GM19468 (cell line): ENCODE results near the gene NRARP.

Source experiments
- ATAC-seq: cut with Tn5 transposase; IDR thresholded peaks from one replicate; pipeline ENCODE4 v1.9.1; 2021; ENCODE audit warnings: mild to moderate bottlenecking, moderate library complexity, moderate number of reproducible peaks; ENCODE audit not compliant: unreplicated experiment; ENCODE audit errors: extremely low read depth

NRARP gene

GRCh38 chr9:137311986-137312851 is 10.1 kb upstream of the NRARP start:
- no peak for ATAC-seq

- ATAC-seq: no peak
These were observed 9.3 kb upstream of the NRARP start for GRCh38 chr9:137311171-137311985.

GRCh38 chr9:137310189-137311052 is 8.3 kb upstream of the NRARP start:
- no peak for ATAC-seq

- no peak for ATAC-seq
These were observed 7.5 kb upstream of the NRARP start for GRCh38 chr9:137309368-137310188.

- no peak for ATAC-seq
These were observed 6.1 kb upstream of the NRARP start for GRCh38 chr9:137308057-137308619.

GRCh38 chr9:137307255-137308056 is 5.4 kb upstream of the NRARP start:
- ATAC-seq: no peak

GRCh38 chr9:137306850-137307254 is 4.8 kb upstream of the NRARP start:
- ATAC-seq: no peak

GRCh38 chr9:137306066-137306849 is 4.2 kb upstream of the NRARP start:
- ATAC-seq: no peak

- no peak for ATAC-seq
These were observed 3.7 kb upstream of the NRARP start for GRCh38 chr9:137305798-137306065.

GRCh38 chr9:137305060-137305797 is 3.2 kb upstream of the NRARP start:
- no peak for ATAC-seq

GRCh38 chr9:137304383-137305059 is 2.5 kb upstream of the NRARP start:
- ATAC-seq: no peak

- no peak for ATAC-seq
These were observed 1.9 kb upstream of the NRARP start for GRCh38 chr9:137303893-137304382.

- ATAC-seq: no peak
These were observed 1.3 kb upstream of the NRARP start for GRCh38 chr9:137303151-137303892.

GRCh38 chr9:137302449-137303150 is 529 bp upstream of the NRARP start:
- peak; percentile 35 for ATAC-seq
